Lower leg skin (tissue), 3 donors: ENCODE data around the gene MBOAT1.

ENCODE experiments used
- POLR2A ChIP-seq, 2 donors: fragments of 450-650 bp; IDR thresholded peaks; one replicate each; pipeline ENCODE4 v1.6.1; 2016 to 2017; ENCODE audit warnings: antibody characterized with exemption in 2 of 2, mild to moderate bottlenecking in 1 of 2, moderate library complexity in 1 of 2
- TF ChIP-seq, protein P1 (sequence below), 3 donors: fragments of 450-650 bp; IDR thresholded peaks; one replicate each; pipeline ENCODE4 v1.5.1; 2016; ENCODE audit warnings: antibody characterized with exemption in 3 of 3, mild to moderate bottlenecking in 3 of 3, moderate library complexity in 2 of 3

- TF ChIP-seq, protein P1, sequence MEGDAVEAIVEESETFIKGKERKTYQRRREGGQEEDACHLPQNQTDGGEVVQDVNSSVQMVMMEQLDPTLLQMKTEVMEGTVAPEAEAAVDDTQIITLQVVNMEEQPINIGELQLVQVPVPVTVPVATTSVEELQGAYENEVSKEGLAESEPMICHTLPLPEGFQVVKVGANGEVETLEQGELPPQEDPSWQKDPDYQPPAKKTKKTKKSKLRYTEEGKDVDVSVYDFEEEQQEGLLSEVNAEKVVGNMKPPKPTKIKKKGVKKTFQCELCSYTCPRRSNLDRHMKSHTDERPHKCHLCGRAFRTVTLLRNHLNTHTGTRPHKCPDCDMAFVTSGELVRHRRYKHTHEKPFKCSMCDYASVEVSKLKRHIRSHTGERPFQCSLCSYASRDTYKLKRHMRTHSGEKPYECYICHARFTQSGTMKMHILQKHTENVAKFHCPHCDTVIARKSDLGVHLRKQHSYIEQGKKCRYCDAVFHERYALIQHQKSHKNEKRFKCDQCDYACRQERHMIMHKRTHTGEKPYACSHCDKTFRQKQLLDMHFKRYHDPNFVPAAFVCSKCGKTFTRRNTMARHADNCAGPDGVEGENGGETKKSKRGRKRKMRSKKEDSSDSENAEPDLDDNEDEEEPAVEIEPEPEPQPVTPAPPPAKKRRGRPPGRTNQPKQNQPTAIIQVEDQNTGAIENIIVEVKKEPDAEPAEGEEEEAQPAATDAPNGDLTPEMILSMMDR (IDR thresholded peaks at IDR 0.05) = no peak
- no peak for TF ChIP-seq POLR2A (IDR thresholded peaks at IDR 0.05)
These were observed 52.3 kb downstream of the MBOAT1 start for GRCh38 chr6:20159781-20160540.
